GM12878 (cell line): ENCODE results near the gene CINP. TPM values are rescaled to one million over a fixed set of nuclear protein-coding genes. Genes with fewer than 3 reads are reported as not detected.

Experiments used
- ATAC-seq: fragments of 200-7000 bp; cut with Tn5 transposase; 3 replicates; pipeline ENCODE4 v1.9.1; 2020; ENCODE audit warnings: mild to moderate bottlenecking, moderate library complexity
- BruUV-seq: library from RNA; stranded (reverse); fragments of 400-500 nt; replicated peaks from 2 replicates; lab custom pipeline; 2021; lab: Mats Ljungman, UMichigan
- CTCF ChIA-PET: fragments of 300-600 bp; sonication (Branson Sonifier 250); formaldehyde crosslinking; extraction: SDS; loops from one replicate; lab custom pipeline; 2021; ENCODE audit warnings: inconsistent platforms; lab: Yijun Ruan, JAX
- POLR2A ChIA-PET: fragments of 350-600 bp; formaldehyde crosslinking; extraction: SDS; loops from one replicate; lab custom pipeline; 2021; ENCODE audit warnings: inconsistent platforms; lab: Charles Lee
- RAD21 ChIA-PET: fragments of 300-600 bp; sonication (Branson Sonifier 250); formaldehyde crosslinking; loops from one replicate; lab custom pipeline; 2023; ENCODE audit warnings: antibody characterized with exemption; ENCODE audit not compliant: unreplicated experiment; lab: Charles Lee
- SMC1A ChIA-PET: fragments of 300-600 bp; sonication (Branson Sonifier 250); formaldehyde crosslinking; loops from one replicate; lab custom pipeline; 2023; ENCODE audit not compliant: unreplicated experiment, uncharacterized antibody; lab: Charles Lee
- DNase-seq: peaks from one replicate; pipeline ENCODE4 v3.0.0-alpha.2; 2011; ENCODE audit warnings: low read depth, low spot score
- FAIRE-seq: peaks from 3 replicates; lab custom pipeline; 2011; peaks lifted over from hg19 to GRCh38; lab: Jason Lieb, UNC
- H2AFZ ChIP-seq: 2 replicates; pipeline ENCODE4 v1.6.0; 2011; ENCODE audit warnings: low read depth, low read length, control low read depth; ENCODE audit not compliant: control insufficient read depth
- H3K27ac ChIP-seq: 2 replicates; pipeline ENCODE4 v1.5.1; 2011; ENCODE audit warnings: control low read depth; ENCODE audit not compliant: control insufficient read depth, insufficient read depth
- H3K27me3 ChIP-seq, 2 experiments: replicated peaks in 1 of 2; 2 replicates each; pipeline versions ENCODE4 v1.6.0 to v1.6.1; 2011; ENCODE audit warnings: low read length in 1 of 2; ENCODE audit not compliant: control insufficient read depth in 2 of 2, insufficient read depth in 2 of 2
- H3K36me3 ChIP-seq, 2 experiments: 2 replicates each; pipeline ENCODE4 v1.5.1; 2011; ENCODE audit warnings: low read length in 1 of 2; ENCODE audit not compliant: control insufficient read depth in 2 of 2, insufficient read depth in 2 of 2
- H3K4me1 ChIP-seq: 2 replicates; pipeline ENCODE4 v1.6.1; 2011; ENCODE audit warnings: mild to moderate bottlenecking, low read length, moderate library complexity, mixed read lengths; ENCODE audit not compliant: control insufficient read depth, insufficient read depth
- H3K4me2 ChIP-seq: 2 replicates; pipeline ENCODE4 v1.6.0; 2011; ENCODE audit warnings: control low read depth; ENCODE audit not compliant: control insufficient read depth, insufficient read depth
- H3K4me3 ChIP-seq: fragments of 200-600 bp; sonication (generic); 2 replicates; pipeline ENCODE4 v1.5.1; 2016
- H3K79me2 ChIP-seq: 2 replicates; pipeline ENCODE4 v1.6.0; 2011; ENCODE audit warnings: low read length; ENCODE audit not compliant: control insufficient read depth, insufficient read depth
- H3K9ac ChIP-seq: 2 replicates; pipeline ENCODE4 v1.8.0; 2011; ENCODE audit warnings: low read length, control low read depth, mixed read lengths; ENCODE audit not compliant: control insufficient read depth, insufficient read depth
- H3K9me3 ChIP-seq: replicated peaks from 3 replicates; pipeline ENCODE4 v1.5.1; 2011; ENCODE audit warnings: mild to moderate bottlenecking, low read length; ENCODE audit not compliant: control insufficient read depth, insufficient read depth
- H4K20me1 ChIP-seq: 2 replicates; pipeline ENCODE4 v1.6.0; 2011; ENCODE audit not compliant: control insufficient read depth, insufficient read depth
- EP300 ChIP-seq, 2 experiments: fragments of 150-350 bp in 1 of 2; IDR thresholded peaks; 2 replicates each; pipeline ENCODE4 v1.6.1; 2011 to 2012; ENCODE audit warnings: low read depth in 2 of 2, low read length in 2 of 2, borderline replicate concordance in 1 of 2, improper control_type of control experiment in 1 of 2, inconsistent platforms in 1 of 2; ENCODE audit not compliant: control insufficient read depth in 1 of 2
- IKZF2 ChIP-seq, 2 experiments: fragments of 450-650 bp; IDR thresholded peaks; 2 replicates each; pipeline ENCODE4 v1.6.1; 2017; ENCODE audit warnings: mild to moderate bottlenecking in 2 of 2, moderate library complexity in 2 of 2
- IRF4 ChIP-seq: IDR thresholded peaks from 2 replicates; pipeline ENCODE4 v1.6.1; 2011; ENCODE audit warnings: low read depth, low read length
- JUNB ChIP-seq: IDR thresholded peaks from 2 replicates; pipeline ENCODE4 v1.6.1; 2016; ENCODE audit warnings: antibody characterized with exemption, mild to moderate bottlenecking
- MEF2A ChIP-seq: IDR thresholded peaks from 2 replicates; pipeline ENCODE4 v1.6.1; 2011; ENCODE audit warnings: low read depth, mild to moderate bottlenecking, low read length, moderate library complexity; ENCODE audit not compliant: insufficient read depth
- MEF2B ChIP-seq: fragments of 450-650 bp; IDR thresholded peaks from 2 replicates; pipeline ENCODE4 v1.6.1; 2018; ENCODE audit warnings: mild to moderate bottlenecking, moderate library complexity; ENCODE audit not compliant: partially characterized antibody, poor library complexity, severe bottlenecking
- MTA2 ChIP-seq: fragments of 450-650 bp; IDR thresholded peaks from 2 replicates; pipeline ENCODE4 v1.6.1; 2016; ENCODE audit warnings: low read depth, mild to moderate bottlenecking, moderate library complexity
- PKNOX1 ChIP-seq: fragments of 450-650 bp; IDR thresholded peaks from 2 replicates; pipeline ENCODE4 v1.6.1; 2016; ENCODE audit warnings: mild to moderate bottlenecking
- POLR2AphosphoS5 ChIP-seq: IDR thresholded peaks from 2 replicates; pipeline ENCODE4 v1.6.1; 2011; ENCODE audit warnings: mild to moderate bottlenecking, low read length, inconsistent platforms
- RUNX3 ChIP-seq: IDR thresholded peaks from 2 replicates; pipeline ENCODE4 v1.6.1; 2012; ENCODE audit warnings: low read length, inconsistent platforms
- SREBF2 ChIP-seq: IDR thresholded peaks from 2 replicates; pipeline ENCODE4 v1.6.1; 2012; ENCODE audit warnings: mild to moderate bottlenecking, low read length
- YY1 ChIP-seq: IDR thresholded peaks from 2 replicates; pipeline ENCODE4 v1.6.1; 2011; ENCODE audit warnings: low read depth, mild to moderate bottlenecking, low read length
- ZBED1 ChIP-seq: IDR thresholded peaks from 2 replicates; pipeline ENCODE4 v1.6.1; 2016; ENCODE audit warnings: borderline replicate concordance
- ZNF217 ChIP-seq: fragments of 450-650 bp; IDR thresholded peaks from 2 replicates; pipeline ENCODE4 v1.6.1; 2017; ENCODE audit warnings: antibody characterized with exemption, mild to moderate bottlenecking
- WGBS: methylation state at CpG from one replicate; pipeline ENCODE4 v1.1.6; 2016; ENCODE audit warnings: low lambda C conversion rate; ENCODE audit not compliant: insufficient replicate concordance, insufficient coverage; ENCODE audit errors: missing lambda C conversion rate; 5-methylcytosine and 5-hydroxymethylcytosine counted together
- in situ Hi-C: fragments of 300-500 bp; cut with MboI; formaldehyde crosslinking; loops from 9 replicates; pipeline ENCODE4 v1.14.3; 2018; ENCODE audit warnings: mixed read lengths
- intact Hi-C: fragments of 100-400 bp; cut with micrococcal nuclease; formaldehyde crosslinking; loops from one replicate; pipeline ENCODE4 v1.14.2; 2022; ENCODE audit not compliant: unreplicated experiment
- polyA plus RNA-seq, 11 experiments: library from polyadenylated mRNA; depleted of rRNA in 4 of 11; unstranded in 6 of 11; stranded (reverse) in 5 of 11; fragments of >200 nt; fragmentation: Nextera tagmentation in 4 of 11; fragmentation: Illumina TruSeq in 1 of 11; extraction: Ambion mirVana in 4 of 11; extraction: Trizol in 1 of 11; gene quantifications; 1 replicate in 1 of 11; 2 replicates in 10 of 11; pipeline versions ENCODE4 v1.2.1 to v1.2.3, GENCODE V29; 2011 to 2016; ENCODE audit warnings: inconsistent platforms in 2 of 11, missing spikeins in 2 of 11, low read depth in 1 of 11
- total RNA-seq, 4 experiments: library from RNA; depleted of rRNA in 3 of 4; stranded (reverse); fragments of >200 nt in 3 of 4; fragmentation: Illumina TruSeq in 1 of 4; extraction: Trizol in 1 of 4; gene quantifications; 2 replicates each; pipeline versions ENCODE4 v1.2.1 to v1.2.3, GENCODE V29; 2013 to 2021
- TF ChIP-seq, protein P1 (sequence below): IDR thresholded peaks from 2 replicates; pipeline ENCODE4 v1.6.1; 2012; ENCODE audit warnings: low read length, inconsistent platforms
- TF ChIP-seq, protein P2 (sequence below): fragments of 450-650 bp; IDR thresholded peaks from 2 replicates; pipeline ENCODE4 v1.6.1; 2017; ENCODE audit warnings: mild to moderate bottlenecking

Gene CINP
- total and polyA plus RNA-seq, 10 of the 15 experiments (the other 5 are each of a cell fraction or from before 2014, with no cell fraction given): 45.4 to 73.3 (median 52.9) TPM

GRCh38 chr14:102362084-102362483, 606 bp downstream of the CINP start:
- H3K36me3 ChIP-seq: peaks cover 0 to 7% of the 10 kb centered on the region in 2 experiments; a peak in 3 of 4 replicates
- H3K27me3 ChIP-seq: no peaks in the 10 kb centered on the region
- H3K4me2 ChIP-seq: peak overlapping the region; percentile 80
- TF ChIP-seq POLR2AphosphoS5: 0 out of 2 replicates have a peak, but pooled peaks have one; percentile 66
- peak in 1 of 2 experiments; percentile 28; a peak in 1 of 4 replicates for TF ChIP-seq EP300 (IDR thresholded peaks at IDR 0.05; ENCODE audit: borderline replicate concordance in 1 of 2, control insufficient read depth in 1 of 2, low read depth in 2 of 2, low read length in 2 of 2)
- TF ChIP-seq, protein P1, sequence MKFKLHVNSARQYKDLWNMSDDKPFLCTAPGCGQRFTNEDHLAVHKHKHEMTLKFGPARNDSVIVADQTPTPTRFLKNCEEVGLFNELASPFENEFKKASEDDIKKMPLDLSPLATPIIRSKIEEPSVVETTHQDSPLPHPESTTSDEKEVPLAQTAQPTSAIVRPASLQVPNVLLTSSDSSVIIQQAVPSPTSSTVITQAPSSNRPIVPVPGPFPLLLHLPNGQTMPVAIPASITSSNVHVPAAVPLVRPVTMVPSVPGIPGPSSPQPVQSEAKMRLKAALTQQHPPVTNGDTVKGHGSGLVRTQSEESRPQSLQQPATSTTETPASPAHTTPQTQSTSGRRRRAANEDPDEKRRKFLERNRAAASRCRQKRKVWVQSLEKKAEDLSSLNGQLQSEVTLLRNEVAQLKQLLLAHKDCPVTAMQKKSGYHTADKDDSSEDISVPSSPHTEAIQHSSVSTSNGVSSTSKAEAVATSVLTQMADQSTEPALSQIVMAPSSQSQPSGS: 0 out of 2 replicates have a peak, but pooled peaks have one; percentile 39
- TF ChIP-seq, protein P2, sequence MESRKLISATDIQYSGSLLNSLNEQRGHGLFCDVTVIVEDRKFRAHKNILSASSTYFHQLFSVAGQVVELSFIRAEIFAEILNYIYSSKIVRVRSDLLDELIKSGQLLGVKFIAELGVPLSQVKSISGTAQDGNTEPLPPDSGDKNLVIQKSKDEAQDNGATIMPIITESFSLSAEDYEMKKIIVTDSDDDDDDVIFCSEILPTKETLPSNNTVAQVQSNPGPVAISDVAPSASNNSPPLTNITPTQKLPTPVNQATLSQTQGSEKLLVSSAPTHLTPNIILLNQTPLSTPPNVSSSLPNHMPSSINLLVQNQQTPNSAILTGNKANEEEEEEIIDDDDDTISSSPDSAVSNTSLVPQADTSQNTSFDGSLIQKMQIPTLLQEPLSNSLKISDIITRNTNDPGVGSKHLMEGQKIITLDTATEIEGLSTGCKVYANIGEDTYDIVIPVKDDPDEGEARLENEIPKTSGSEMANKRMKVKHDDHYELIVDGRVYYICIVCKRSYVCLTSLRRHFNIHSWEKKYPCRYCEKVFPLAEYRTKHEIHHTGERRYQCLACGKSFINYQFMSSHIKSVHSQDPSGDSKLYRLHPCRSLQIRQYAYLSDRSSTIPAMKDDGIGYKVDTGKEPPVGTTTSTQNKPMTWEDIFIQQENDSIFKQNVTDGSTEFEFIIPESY: no peak
- 0 out of 2 replicates have a peak, but pooled peaks have one; percentile 29 for TF ChIP-seq ZBED1
- no peak for TF ChIP-seq YY1
- TF ChIP-seq RUNX3: peak; percentile 71
- peak; percentile 43; the same call in 1 of the 2 replicates for TF ChIP-seq JUNB
- TF ChIP-seq IKZF2 (IDR thresholded peaks at IDR 0.05): 0 out of 4 replicates have a peak, but pooled peaks of 1 of the 2 experiments have one; percentile 10
- peak; percentile 45 for TF ChIP-seq MEF2B
- TF ChIP-seq IRF4: peak; percentile 45; the same call in 1 of the 2 replicates
- TF ChIP-seq SREBF2: no peak
- TF ChIP-seq ZNF217: no peak
- peak; percentile 18; the same call in 1 of the 2 replicates for TF ChIP-seq PKNOX1
- 0 out of 2 replicates have a peak, but pooled peaks have one; percentile 51 for TF ChIP-seq MEF2A
- TF ChIP-seq MTA2: peak; percentile 27; the same call in 1 of the 2 replicates
- H3K4me1 ChIP-seq: peaks cover 8% of the 10 kb centered on the region; the same call in 1 of the 2 replicates
- ChIA-PET SMC1A (interaction anchor here (1.0 kb wide), 2 partner anchors 13 to 41 kb away, joined by 3 read pairs; no protein-coding TSS in a partner anchor), RAD21 (interaction anchor here (0.7 to 1.0 kb wide), 2 partner anchors 44 to 233 kb away, joined by 3 read pairs; no protein-coding TSS in a partner anchor), CTCF (interaction anchor here (2.3 kb wide), 1 partner anchor 44 kb away, joined by 14 read pairs; the partner anchor contains the start of gene ZNF839), POLR2A (interaction anchor here (0.6 to 1.3 kb wide), 5 partner anchors 31 to 1233 kb away, joined by 3 to 6 read pairs (median 3); partner anchors contain the start of gene ZNF839)
- H3K79me2 ChIP-seq: peaks cover 19% of the 10 kb centered on the region
- peak overlapping the region; percentile 88 for H3K27ac ChIP-seq
- peak overlapping the region; percentile 86 for H2AFZ ChIP-seq
- H4K20me1 ChIP-seq: no peaks in the 10 kb centered on the region
- FAIRE-seq: peak; percentile 49
- no peaks in the 10 kb centered on the region for H3K9me3 ChIP-seq
- peak overlapping the region; percentile 89 for H3K9ac ChIP-seq
- in situ Hi-C loops: no loop called here
- DNase-seq: peak; percentile 57
- H3K4me3 ChIP-seq: peak overlapping the region; percentile 73
- BruUV-seq: TSS peak; percentile 84
- intact Hi-C loops: loop anchor here (2.0 kb wide), 1 partner anchor 45 kb away; no protein-coding TSS in a partner anchor
- peak; percentile 83 for ATAC-seq
- 0% methylated on average over 4 of the region's 4 CpGs for WGBS
